GM19324 (cell line): ENCODE results near the gene GATA5.

ENCODE experiments used
- ATAC-seq: cut with Tn5 transposase; IDR thresholded peaks from one replicate; pipeline ENCODE4 v1.9.1; 2021; ENCODE audit warnings: mild to moderate bottlenecking, moderate library complexity; ENCODE audit not compliant: unreplicated experiment, low FRiP score

GATA5 gene

DNA sequence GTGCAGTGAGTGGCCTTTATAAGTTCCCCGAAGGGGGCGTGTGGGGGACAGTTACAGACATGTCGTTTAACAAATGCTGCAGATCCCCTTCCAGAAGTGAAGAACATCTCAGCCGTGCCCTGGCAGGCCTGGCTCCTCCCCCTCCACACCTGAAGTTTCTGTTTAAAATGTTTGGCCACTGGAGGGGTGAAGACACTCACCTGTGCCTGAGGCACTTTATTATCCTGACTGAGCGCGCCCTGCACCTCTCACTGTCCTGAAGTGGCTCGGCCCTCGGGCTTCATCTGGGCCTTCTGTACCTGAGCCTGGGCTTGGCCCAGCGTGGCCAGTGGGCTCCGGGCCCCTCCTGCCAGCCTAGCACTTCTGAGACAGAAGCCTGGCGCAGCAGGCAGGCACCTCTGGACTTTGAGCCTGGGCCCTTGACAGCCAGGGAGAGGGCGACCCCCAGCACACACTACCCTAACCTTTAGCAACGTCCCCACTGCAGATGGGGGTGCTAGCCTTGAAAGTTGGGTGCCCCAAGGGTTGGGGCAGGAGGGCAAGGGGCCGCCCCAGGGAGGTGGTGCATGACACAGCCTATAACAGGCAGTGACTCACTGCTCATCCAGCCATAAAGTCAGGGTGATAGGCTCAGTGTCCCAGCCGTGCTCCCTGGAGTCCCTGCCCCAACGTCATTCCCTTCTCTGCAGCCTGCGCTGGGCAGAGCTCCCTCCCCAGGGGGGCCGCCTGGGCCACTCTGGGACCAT, 13.6 kb upstream of the GATA5 start:
- no peak for ATAC-seq

DNA sequence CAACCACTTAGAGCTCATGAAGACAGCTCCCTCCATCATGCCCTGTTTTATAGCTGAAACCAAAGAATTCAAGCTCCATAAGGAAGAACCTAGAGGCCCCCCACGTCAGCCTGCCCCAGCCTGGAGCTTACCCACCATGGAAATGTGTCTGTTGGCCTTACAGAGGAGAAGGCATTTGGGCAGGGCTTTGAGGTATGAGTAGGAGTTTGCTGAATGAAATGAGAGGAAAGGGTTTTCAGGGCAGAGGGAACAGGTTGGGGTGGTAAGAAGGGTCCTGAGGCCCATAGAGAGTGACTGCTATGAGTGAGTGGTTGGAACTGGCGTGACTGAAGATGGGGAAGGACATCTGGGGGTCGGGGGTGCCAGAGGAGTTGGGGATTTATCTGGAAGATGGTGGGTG, 12.7 kb upstream of the GATA5 start:
- no peak for ATAC-seq

DNA sequence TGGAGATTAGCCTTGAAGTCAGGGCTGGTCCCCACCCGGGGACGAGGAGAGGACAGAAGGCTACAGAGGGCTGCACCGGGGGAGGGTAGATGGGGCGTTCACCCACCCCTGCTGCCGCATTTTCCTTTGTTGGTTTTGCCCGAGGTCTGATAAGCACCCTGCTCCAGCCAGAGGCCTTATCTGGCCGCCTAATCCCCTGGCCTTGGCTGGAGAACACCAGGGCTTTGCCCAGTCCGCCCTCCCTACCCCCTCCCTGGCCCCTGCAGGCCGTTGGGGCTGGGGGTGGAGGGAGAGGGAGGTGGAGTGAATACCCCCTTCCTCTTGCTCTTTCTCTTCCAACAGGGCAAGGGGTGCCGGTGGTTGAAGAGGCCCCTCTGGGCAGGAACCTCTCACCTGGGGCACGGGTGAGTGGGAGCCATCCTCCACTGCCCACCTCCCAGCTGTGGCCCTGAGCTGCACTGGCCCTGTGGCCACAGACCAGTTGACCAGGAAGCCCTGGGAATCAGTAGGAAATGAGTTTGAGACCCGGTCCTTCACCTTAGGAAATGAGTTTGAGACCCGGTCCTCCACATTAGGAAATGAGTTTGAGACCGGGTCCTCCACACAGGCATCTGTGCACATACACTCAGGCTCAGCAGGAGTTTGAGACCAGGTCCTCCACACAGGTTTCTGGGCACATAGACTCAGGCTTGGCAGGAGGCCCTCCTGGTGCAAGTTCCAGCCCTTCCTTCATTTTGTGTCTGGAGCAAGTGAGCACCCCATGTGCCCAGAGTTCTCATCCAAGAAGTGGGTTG, 12.0 kb upstream of the GATA5 start:
- no peak for ATAC-seq

DNA sequence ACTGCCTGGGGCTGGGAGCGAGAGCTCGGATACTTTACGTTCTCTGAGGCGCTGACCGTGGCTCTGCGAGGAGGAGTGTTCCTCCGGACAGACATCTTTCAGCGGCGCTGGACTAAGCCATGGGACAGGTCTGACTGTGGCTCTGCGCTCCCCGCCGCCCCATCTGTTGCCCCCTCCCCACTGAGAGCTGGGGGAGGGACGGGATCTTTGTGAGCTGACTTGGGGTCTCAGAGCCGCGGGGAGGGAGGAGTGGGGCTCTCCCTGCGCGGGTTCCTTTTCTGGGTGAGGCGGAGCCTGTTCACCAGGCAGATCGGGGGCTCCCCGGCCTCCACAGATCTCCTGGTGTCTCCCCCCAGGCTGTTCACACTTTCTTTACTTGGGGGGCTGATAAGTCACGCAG, 11.3 kb upstream of the GATA5 start:
- no peak for ATAC-seq

DNA sequence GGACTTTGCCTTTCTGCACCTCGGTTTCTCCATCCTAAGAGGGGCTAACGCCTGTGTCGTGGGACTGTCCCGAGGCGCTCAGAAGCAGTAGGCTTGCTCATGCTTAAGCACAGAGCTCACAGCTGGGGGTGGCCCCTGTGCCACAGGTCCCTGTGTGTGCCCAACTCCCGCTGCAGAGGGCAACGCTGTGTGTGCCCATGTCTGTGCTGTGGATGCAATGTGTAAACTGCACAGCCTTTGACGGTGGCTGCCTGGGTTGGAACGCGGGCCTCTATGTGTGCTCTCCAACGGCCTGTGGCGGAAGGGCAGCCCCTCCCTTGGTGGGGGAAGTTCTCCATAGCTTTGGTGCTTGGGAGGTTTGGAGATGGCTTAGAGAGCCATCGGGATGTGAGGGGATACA, 10.7 kb upstream of the GATA5 start:
- no peak for ATAC-seq

DNA sequence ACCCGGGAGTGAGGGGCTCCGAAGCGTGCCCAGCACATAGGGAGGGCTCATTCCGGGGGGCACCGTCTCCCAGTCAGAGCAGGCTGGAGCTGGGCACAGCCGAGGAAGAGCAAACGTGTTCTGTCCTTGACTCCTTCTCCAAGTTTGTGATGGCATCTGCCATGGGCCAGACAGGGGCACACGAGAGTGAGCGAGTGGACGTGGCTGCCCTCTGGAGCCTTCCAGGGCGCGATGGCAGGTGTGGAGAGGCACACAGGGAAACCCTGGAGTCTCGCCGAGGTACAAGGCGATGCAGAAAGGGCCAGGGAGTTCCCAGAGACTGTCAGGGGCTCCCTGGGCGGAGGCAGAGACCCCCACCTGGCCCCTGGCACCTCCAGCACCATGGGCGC, 9.9 kb upstream of the GATA5 start:
- no peak for ATAC-seq

DNA sequence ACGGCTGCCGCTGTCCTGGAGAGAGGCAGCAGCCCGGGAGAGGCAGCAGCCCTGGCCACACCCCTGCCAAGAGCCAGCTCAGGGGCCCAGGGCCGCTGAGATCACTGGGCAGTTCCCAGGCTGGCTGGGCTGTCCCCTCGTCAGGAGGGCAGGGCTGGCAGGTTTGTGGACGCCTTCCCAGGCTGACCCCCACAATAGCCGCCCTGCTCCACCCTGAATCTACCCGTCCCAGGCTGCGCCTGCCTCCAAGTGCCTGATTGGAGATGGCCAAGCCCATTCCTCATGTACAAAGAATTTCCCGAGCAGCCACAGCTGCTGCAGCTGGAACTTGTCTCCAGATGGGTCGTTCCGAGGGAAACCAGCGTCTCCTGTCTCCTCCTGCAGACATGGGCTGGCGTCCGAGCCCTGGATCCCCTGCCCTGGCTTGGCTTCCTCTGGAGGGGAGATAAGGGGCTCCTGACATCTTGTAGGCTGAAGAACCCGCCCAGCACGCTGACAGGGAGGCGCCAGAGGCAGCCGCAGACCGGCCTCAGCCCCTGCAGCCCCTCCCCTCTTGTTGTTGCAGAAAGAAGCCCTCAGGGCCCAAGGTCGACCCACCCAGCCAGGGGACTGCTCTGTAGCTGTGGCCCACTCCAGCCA, 9.4 kb upstream of the GATA5 start:
- no peak for ATAC-seq

DNA sequence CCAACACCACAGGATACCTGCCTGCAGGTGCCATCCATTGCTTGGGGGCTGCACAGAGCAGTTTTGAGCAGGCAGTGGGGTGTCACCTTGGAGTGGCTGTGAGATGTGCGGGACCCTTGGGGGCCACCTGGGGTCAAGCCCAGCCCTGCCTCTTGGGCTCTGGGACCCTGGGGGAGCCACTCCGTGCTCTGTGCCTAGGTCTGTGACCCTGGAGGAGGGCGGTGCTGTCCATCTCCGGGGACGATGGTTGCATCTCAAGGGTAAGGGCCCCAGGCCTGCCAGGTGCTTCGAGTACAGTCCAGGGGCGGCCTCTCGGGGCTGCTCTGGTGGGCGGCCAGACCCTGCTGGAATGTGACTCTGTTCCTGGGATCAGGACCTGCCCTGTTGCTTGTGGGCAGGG, 8.7 kb upstream of the GATA5 start:
- ATAC-seq = no peak

DNA sequence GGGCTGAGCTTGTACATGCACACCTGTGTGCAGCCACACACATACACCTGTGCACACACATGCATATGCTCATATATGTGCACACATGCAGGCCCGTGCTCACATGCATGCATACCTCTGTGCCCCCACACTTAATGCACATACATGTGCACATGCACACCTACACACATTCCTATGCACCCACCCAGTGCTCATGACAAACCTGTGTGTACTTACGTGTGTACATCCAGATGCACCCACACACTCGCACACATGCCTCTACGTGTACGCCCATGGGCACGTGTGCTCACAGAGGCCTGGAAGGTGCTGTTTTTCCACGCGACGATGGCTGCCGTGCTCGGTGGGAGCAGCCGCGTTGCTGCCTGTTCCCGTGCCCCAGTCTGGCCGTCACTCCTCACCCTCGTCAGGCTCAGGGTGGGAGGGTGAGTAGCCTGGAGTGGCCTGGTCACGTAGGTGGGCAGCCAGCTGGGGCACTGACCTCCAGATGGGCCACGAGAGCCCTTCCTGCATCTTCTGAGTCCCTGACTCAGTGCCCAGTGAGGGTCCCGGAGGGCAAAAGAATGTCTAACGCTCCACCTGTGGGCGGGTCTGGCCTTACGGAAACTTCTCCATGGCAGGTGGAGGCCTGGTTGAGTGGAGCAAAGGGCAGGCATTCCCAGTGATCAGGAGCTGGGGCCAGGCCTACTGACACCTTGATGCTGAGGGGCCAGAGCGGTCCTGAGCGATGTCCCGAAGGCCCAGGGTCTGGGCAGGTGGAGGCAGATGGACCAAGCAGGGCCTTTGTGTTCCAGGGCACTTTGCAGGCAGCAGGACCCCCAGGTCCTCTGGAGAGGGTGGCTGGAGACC, 8.0 kb upstream of the GATA5 start:
- ATAC-seq = no peak

DNA sequence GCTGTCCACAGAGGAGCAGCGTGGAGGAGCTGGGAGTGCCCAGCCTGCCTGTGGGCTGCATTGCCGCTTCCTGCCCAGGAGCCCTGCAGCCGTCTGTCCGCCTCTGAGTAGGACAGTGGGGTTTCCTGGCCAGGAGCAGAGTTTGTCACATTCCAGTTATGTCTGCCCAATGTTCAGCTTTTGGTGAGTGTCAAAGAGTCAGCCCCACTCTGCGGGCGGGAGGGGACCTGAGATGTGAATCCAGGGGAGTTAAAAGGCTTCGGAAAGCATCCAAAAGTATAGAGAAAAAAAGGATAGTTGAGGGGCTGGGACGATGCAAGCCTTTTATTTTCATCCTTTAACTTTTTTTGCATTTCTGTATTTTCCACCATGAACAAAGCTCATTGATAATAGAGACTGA, 7.2 kb upstream of the GATA5 start:
- no peak for ATAC-seq

DNA sequence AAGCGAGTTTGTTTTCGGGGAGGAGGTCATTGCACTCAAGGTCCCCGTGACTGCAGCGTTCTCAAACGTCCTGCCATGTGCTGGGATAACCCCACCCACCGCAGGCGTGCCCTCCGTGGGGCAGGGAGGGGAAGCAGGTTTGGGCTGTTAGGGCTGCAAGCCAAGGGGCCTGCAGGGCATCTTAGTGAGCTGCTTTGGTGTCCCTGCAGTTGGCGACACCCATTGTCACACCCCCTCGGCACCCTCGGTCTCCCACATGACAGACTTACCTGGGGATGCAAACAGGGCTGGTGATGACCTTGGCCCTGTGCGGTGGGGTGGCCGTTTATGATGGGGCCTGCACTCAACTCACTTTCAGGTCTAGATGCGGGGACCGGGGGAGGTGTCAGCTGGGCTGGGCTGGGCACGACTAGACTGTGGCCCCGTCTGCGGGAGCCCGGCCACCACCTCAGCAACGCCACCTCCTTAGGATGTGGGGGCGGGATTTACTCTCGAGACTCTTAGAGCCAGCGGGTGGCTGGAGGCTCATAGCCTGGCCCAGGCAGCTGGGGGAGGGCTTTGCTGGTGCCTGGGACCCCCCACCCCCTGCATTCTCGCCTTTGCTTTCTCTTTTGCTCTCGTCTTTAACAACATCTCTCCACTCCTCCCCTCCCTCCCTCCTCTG, 6.5 kb upstream of the GATA5 start:
- no peak for ATAC-seq

DNA sequence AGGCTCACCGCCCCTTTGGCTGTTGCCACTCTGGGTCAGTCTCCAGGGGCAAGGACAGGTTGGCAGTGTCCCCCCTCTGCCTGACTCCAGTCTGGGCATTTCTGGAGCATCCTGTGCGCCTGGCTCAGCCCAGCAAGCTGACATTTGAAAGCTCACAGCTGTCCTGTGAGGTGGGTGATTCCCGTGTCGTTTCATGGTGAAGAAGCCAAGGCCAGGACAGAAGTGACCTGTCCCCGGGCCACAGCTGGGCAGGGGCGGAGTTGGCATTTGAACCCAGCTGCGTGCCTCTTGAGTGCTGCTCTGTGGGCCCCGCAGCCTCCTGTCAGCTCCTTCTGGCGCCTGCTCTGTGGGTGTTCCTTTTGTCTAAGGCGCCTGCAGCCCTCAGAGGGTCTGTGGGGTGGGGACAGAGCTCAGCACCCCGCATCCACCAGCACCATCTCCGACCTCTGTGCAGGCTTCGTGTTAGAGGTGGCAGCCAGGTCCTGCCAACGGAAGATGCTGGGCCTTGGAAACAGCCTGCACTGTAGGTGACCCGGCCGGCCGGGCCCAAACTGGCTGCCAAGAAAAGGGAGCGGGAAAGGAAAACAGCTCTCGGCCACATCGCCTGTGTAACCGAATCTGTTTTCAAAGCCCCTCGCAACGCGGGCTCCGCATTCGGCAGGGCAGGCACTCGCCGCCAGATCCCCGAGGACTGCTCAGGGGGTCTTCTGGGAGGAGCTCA, 5.8 kb upstream of the GATA5 start:
- ATAC-seq = no peak

DNA sequence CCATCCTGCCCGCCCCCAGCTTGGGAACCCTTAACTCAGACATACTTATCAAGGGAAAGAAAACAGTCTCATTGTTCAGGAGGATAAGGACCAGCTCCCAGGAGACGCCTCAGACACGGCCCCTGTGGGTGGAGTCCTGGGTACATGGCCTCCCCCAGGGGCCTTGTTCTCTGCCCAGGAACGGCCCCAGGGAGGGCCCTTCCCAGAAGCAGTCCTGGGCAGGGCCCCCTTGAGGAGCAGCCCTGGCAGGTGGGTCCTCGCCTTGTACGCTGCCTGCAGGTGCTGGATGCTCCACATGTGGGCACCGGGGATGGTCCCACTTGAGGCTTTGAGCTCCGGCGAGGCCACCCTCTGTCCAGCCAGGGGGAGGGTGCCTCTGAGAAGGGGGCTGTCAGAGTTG, 4.5 kb upstream of the GATA5 start:
- ATAC-seq = no peak

DNA sequence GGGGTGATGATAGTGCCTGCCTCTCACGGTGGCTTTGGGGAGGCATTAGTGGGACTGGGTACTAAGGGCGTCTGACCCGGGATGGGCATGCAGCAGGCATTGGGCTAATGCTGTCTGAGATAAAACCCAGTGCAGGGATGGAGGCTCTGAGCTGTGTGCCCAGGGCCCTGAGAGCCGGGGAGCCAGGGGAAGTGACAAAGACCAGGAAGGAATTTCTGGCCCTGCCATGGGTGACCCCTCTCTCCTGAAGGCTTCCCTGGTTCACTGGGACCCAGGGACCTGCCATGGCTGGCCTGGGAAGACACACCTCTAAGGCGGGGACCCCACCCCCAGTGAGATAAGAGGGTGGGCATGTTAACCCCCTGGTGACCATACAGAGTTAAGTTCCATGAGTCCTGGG, 3.9 kb upstream of the GATA5 start:
- no peak for ATAC-seq

DNA sequence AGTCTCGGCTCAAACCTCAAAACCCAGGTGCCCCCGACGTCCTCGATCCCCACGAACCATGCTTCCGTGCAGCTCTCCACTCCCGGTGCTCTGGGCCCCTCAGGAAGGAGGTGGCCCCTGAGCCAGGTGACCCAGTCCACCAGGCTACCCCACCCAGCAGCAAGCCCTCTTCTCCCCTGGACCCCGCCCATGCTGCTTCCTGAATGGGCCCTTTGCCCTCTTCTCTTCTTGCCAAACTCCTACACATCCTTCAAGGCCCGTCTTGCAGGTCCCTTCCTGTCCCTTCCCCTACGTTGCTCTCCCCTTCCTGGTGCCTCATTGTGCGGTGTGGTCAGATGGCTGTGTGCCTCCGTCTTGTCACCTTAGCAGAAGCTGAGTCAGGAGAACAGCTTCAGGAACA, 3.4 kb upstream of the GATA5 start:
- no peak for ATAC-seq

DNA sequence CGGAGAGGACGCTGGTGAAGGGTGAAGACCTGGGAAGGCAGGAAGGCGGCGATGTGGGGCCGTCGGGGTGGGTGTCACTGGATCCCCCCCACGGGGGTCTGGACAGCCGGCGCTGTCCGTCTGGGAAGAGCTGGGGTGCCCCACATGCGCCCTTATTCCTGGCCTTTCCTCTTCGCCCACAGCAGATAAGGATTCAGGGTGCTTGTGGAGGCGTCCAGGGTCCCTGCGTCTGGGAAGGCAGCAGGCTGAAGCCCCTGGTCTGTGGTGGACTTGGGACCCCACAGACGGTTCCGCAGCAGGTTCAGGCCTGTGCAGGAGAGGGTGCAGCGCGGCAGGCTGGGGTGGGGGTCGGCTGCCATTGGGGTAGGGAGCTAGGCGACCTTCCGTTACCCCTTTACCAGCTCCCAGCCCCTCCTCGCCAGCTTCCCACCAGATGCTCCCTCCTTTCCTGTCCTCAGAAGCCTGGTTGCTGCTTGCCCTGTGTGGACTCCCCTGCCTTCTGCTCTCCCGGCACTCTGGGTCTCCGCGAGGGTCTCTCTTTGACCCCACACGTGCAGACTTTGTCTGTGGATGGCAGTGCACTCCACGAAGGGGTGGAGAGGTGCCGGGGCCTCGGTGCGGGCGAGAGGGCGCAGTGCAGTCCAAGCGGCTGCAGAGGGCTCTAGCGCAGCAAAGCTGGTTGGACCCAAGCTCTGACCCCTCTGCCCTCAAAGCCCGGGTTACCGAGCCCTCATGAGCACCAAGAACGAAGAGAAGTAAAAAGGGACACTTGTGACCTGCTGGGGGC, 2.1 kb upstream of the GATA5 start:
- no peak for ATAC-seq

DNA sequence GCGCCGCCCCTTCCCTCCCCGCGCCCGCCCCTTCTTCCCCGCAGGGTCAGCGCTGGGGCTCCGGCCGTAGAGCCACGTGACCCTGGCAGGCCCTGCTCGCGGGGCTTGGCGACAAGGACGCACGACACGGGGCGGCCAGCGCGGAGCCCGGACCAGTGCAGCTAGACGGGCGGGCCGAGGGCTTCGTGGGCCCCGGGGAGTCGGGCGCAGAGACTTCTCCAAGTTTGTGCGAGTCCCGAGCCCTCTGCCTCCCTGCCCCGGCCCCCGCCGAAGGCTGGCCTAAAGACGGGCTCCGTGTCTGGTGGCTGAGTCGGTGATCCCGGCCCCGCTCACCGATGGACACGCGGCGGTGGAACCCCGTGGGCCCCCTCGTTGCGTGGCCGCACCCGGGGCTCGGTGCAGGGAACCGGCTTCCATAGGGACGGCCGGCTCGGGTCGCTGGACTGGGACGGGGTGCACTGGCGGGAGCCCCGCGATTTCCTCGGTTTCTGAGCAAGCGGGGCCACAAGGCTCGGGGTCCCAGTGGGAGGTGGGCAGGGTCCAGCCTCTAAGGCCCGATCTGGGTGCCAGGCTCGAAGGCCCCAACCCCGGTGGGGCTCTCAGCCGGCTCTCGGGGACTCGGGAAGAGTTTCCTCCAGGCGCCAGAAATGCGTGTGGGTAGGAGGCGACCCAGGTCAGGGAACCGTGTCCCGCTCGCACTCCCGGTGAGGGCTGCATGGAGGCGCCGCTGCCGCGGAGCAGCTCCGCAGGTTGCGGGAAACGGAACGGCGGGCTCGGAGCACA, 452 bp upstream of the GATA5 start:
- ATAC-seq = no peak
